Measurements from ENCODE around the gene ALOX5.

DNA sequence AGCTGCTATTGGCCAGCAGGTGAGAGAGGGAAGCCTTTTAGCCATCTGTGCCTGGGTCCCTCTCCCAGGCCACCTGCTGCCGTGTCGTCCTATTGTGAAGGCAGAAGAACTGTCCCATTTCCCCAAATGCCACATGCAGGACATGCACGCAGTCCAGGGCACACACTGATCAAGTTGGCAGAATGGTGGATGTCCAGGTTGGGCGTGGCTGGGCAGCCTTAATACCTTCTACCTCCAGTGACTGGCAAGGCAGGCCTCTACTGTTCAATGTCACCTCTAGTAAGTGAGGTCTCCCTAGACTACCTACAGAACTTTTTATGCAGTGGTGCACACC is 37.6 kb downstream of the ALOX5 start:
- TF ChIP-seq SIN3A (IDR thresholded peaks at IDR 0.05; ENCODE audit: borderline replicate concordance, low read depth, low read length) (no peak), EZH2phosphoT487 (IDR thresholded peaks at IDR 0.05; ENCODE audit: borderline replicate concordance, low read depth) (no peak), RFX5 (IDR thresholded peaks at IDR 0.05; ENCODE audit: low read length) (no peak), EP300 (IDR thresholded peaks at IDR 0.05; ENCODE audit: borderline replicate concordance in 1 of 2, low read depth in 1 of 2, low read length in 1 of 2) (no peak), POLR2AphosphoS5 (IDR thresholded peaks at IDR 0.05; ENCODE audit: low read depth, low read length) (no peak), RAD21 (IDR thresholded peaks at IDR 0.05; ENCODE audit: low read length) (no peak), JUND (IDR thresholded peaks at IDR 0.05) (no peak), NRF1 (IDR thresholded peaks at IDR 0.05; ENCODE audit: low read depth, low read length) (no peak), GABPA (IDR thresholded peaks at IDR 0.05; ENCODE audit: low read depth) (no peak), TAF1 (IDR thresholded peaks at IDR 0.05; ENCODE audit: borderline replicate concordance, low read depth, low read length) (no peak)
- TF ChIP-seq, protein P1, sequence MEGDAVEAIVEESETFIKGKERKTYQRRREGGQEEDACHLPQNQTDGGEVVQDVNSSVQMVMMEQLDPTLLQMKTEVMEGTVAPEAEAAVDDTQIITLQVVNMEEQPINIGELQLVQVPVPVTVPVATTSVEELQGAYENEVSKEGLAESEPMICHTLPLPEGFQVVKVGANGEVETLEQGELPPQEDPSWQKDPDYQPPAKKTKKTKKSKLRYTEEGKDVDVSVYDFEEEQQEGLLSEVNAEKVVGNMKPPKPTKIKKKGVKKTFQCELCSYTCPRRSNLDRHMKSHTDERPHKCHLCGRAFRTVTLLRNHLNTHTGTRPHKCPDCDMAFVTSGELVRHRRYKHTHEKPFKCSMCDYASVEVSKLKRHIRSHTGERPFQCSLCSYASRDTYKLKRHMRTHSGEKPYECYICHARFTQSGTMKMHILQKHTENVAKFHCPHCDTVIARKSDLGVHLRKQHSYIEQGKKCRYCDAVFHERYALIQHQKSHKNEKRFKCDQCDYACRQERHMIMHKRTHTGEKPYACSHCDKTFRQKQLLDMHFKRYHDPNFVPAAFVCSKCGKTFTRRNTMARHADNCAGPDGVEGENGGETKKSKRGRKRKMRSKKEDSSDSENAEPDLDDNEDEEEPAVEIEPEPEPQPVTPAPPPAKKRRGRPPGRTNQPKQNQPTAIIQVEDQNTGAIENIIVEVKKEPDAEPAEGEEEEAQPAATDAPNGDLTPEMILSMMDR (IDR thresholded peaks at IDR 0.05), result no peak
- TF ChIP-seq, protein P2, sequence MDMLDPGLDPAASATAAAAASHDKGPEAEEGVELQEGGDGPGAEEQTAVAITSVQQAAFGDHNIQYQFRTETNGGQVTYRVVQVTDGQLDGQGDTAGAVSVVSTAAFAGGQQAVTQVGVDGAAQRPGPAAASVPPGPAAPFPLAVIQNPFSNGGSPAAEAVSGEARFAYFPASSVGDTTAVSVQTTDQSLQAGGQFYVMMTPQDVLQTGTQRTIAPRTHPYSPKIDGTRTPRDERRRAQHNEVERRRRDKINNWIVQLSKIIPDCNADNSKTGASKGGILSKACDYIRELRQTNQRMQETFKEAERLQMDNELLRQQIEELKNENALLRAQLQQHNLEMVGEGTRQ (IDR thresholded peaks at IDR 0.05; ENCODE audit: borderline replicate concordance, low read depth, low read length), result no peak
- TF ChIP-seq, protein P3, sequence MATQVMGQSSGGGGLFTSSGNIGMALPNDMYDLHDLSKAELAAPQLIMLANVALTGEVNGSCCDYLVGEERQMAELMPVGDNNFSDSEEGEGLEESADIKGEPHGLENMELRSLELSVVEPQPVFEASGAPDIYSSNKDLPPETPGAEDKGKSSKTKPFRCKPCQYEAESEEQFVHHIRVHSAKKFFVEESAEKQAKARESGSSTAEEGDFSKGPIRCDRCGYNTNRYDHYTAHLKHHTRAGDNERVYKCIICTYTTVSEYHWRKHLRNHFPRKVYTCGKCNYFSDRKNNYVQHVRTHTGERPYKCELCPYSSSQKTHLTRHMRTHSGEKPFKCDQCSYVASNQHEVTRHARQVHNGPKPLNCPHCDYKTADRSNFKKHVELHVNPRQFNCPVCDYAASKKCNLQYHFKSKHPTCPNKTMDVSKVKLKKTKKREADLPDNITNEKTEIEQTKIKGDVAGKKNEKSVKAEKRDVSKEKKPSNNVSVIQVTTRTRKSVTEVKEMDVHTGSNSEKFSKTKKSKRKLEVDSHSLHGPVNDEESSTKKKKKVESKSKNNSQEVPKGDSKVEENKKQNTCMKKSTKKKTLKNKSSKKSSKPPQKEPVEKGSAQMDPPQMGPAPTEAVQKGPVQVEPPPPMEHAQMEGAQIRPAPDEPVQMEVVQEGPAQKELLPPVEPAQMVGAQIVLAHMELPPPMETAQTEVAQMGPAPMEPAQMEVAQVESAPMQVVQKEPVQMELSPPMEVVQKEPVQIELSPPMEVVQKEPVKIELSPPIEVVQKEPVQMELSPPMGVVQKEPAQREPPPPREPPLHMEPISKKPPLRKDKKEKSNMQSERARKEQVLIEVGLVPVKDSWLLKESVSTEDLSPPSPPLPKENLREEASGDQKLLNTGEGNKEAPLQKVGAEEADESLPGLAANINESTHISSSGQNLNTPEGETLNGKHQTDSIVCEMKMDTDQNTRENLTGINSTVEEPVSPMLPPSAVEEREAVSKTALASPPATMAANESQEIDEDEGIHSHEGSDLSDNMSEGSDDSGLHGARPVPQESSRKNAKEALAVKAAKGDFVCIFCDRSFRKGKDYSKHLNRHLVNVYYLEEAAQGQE (IDR thresholded peaks at IDR 0.05; ENCODE audit: low read depth, low read length), result no peak
- TF ChIP-seq, protein P4, sequence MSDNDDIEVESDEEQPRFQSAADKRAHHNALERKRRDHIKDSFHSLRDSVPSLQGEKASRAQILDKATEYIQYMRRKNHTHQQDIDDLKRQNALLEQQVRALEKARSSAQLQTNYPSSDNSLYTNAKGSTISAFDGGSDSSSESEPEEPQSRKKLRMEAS (IDR thresholded peaks at IDR 0.05; ENCODE audit: low read depth), result no peak

Data from SK-N-SH (cell line).